ENCODE measurements around the gene OLFM2.
"Not testable (repeated sequence)": the region's sequence is repeated elsewhere in the genome, so short reads cannot be mapped to it uniquely, and the experiment has no call there.

The OLFM2 gene

DNA sequence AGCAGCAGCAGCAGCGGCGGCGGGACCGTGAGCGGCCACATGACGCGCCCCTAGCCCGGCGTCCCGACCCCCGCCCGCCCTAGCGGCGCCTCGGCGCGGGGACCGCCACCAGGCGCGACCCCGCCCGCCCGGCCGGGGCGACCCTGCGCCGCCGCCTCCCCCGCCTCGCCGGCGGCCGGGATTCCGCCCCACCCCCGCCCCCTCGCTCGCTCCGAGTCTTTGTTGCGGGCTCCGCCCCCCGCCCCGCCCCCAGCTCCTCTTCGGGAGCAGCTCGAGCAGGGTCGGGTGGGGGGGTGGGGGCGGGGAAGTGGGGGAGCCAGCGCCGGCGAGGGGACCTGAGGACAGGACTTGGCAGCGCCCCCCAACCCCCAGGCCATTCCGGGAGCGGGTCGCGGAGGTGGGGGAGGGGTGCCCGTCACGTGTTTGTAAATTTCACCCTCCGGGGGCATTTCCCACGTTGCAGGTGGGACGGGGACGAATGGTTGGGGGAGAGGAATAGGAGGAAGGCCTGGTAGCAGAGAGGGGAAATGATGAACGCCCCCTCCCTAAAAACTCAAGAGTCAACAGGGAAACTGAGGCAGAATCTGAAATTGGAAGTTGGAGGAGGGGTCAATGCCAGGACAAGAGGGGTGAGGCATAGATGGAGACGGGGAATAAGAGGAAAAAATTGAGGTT is at the start of gene OLFM2:
Gene OLFM2 (minus strand): TSS at position 190 of the 675 bp plus-strand sequence. CDS start 149 bp downstream, at position 41.
- peak in 1 of 2 experiments; percentile 31 for DNase-seq

- DNase-seq: no peak
These were observed 45.3 kb upstream of the OLFM2 start for GRCh38 chr19:9981406-9982260.

- no peak for DNase-seq
These were observed 35.8 kb upstream of the OLFM2 start for GRCh38 chr19:9972103-9972502.

DNA sequence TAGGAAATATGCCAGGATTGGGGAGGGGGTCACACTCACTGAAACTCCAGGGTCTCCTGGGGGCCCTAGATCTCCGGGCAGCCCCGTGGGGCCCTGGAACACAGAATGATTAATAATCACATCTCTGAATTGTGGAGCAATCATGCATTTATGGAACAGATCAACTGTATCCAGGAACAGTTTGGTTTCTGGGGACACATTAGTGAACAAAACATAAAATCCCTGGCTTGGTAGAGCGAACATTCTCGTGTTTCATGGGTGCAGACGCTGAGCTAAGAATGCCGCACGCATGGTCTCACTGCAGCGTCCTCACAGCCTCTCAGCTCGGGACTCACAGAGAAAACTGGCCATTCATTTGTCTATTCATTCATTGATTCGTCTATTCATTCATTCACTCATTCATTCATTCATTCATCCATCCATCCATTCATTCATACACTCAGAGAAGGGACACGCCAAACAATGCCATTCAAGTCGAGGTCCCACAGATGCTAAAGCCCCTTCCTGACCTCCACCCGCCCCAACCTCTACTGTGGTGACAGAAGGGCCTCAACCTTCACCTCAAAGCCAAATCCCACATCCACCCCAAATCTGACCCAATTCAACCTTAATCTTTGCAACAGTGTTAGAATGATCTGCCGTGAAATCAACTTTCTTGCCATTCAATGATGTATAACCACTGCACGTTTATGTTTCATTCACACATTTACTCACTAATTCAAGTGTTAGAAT is 35.0 kb upstream of the OLFM2 start:
- no peak for DNase-seq

DNA sequence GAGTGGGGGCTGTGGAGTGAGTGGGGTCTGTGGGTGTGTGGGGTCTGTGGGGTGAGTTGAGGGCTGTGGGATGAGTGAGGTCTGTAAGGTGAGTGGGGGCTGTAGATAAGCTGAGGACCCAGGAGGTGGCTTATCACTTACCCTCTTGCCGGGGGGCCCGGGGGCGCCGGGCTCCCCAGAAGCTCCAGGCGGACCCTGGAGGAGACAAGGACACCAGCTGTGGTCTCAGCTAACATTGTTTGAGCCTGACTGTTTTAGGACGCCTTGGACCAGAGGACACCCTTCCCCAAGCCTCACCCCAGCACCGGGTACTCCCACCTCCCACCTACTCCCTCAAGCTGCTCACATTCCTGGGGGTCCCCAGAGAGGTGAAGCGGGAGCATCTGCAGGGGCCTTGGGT is 34.2 kb upstream of the OLFM2 start:
- no peak for DNase-seq

GRCh38 chr19:9969688-9969975 is 33.3 kb upstream of the OLFM2 start:
- DNase-seq: no peak

DNA sequence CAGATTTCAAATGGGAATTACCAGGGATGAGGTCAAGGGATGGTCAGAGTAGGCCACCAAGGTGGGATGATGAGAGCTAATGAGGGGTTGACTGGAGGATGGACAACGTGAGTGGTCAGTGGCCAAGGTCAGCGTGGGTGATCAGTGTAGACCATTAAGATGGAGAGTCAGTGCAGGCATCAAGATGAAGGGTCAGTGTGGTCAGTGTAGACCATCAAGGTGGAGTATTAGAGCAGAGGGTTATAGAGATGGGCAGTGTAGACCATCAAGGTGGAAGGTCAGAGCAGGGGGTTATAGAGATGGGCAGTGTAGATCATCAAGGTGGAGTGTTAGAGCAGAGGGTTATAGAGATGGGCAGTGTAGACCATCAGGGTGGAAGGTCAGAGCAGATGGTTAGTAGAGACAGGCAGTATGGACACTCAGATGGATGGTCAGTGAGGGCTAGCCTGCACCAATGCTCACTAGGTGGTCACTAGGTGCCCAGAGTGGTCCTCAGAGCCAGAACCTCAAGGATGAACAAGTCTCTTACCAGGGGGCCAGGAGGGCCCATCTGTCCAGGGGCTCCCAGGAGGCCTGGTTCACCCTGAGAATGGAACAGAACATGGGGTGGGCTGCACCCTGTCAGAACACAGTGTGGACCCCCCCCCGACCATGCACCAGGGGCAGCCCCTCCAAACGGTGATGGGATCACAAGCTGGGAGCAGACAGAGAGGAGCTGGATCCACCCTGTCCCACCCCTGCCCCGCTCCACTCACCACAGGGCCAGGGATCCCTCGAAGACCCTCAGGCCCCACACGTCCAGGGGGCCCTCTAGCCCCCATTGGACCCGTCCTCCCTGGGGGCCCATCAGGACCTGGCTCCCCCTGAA is 32.7 kb upstream of the OLFM2 start:
- no peak for DNase-seq

- DNase-seq: no peak
These were observed 31.0 kb upstream of the OLFM2 start for GRCh38 chr19:9967326-9967725.

DNA sequence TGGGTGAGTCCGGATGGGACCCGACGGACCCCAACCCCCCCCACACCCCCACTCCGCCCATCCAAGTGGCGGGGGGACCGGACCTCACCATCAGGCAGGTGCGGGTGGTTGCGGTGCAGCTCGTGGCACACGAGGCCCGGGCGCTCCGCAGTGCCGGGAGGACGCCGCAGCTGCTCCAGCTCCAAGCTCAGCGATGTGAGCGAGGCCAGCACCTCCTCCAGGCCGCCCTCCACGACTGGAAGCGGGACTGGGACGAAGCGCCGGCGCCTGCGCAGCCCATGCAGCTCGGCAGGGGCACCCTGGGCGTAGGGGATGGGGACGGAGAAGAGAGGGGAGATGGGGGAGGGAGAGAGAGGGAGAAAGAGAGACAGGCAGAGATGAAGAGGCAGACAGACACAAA is 30.1 kb upstream of the OLFM2 start:
- DNase-seq: no peak

DNA sequence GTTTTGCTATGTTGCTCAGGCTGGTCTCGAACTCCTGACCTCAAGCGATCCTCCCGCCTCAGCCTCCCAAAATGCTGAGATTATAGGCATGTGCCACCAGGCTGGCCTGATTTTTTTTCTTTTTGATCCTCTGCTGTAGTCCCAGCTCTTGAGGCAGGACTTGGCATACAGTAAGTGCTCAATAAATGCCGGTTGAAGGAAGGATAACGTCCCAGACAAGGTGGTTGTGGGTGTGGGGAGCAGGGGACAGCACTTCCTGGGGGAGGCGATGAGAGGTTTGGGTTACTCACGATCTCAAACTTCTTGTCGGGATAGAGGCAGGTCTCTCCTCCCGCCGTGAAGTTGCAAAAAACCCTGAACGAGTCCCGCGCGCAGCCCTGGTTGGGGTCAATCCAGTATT is 29.7 kb upstream of the OLFM2 start:
- DNase-seq: no peak

DNA sequence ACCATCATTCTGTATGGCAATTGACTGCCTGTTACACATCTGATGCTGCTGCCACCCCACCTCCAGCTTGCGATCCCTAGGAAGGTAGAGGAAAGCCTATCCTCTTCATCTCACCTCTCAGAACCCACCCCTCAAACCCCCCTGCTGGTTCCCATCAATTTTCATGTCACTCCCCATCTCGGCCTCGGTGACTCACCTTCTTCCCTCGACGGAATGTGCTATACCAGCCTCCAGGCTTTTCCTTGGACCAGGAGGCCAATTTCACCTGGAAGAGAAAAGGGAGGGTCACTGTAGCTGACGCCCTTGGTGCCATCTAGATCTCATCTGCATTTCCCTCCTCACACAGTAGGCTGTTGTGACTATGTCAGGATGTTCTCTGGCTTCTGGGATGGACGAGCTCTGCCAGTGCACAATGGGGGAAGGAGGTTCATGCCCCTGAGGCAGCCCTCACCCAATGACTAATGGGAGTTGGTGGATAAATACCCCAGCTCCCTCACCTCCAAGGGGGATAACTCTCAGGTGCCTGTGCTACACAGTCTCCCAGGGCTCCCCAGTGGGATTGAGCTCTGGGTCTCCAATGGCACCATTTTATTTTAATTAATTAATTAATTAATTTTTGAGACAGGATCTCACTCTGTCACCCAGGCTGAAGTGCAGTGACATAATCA is 26.4 kb upstream of the OLFM2 start:
- DNase-seq: no peak

DNA sequence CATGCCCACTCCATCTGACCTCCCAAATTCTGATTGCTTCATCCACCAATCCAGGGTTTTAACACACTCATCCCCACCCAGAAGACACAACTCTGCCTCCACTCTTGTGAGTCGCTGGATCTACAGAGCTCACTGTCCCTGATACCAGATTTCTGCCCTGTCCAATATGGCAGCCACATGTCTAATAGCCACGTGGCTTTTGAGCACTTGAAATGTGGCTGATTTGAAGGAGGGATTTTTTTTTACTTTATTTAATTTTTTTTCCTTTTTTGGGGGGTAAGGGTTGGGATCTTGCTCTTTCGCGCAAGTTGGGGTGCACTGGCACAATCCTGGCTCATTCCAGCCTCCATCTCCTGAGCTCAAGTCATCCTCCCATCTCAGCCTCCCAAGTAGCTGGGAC is 24.8 kb upstream of the OLFM2 start:
- DNase-seq: no peak

DNA sequence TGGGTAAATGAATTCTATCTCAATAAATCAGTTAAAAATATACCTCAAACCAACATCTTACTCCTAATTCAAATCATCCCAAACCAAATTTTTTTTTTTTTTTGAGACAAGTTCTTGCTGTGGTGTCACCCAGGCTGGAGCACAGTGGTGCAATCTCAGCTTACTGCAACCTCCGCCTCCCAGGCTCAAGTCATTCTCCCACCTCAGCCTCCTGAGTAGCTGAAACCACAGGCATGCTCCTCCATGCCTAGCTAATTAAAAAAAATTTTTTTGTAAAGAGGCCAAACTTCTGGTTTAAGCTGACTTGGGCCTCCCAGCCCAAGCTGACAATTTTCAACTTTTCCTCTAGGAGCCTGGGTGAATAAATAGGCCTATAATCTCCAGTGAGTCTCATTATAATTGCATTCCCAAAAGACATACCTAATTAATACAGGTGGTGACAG is 22.1 kb upstream of the OLFM2 start:
- no peak for DNase-seq

DNA sequence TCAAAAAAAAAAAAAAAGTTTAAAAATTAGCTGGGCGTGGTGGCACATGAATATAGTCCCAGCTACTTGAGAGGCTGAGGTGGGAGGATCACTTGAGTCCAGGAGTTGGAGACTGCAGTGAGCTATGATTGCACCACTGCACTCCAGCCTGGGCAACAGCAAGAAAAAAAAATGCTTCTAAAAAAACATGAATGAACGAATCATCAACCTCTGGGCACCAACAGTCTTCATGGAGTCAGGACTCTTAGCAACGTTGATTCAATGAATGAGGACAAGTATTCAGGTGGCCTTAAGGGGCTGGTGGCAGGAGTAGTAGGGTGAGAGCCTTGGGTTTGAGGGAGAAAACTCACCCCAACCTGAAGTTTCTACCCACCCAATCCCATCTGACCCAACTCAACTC is 20.6 kb upstream of the OLFM2 start:
- no peak for DNase-seq

GRCh38 chr19:9953802-9954542 is 17.7 kb upstream of the OLFM2 start:
- no peak for DNase-seq

GRCh38 chr19:9952276-9952675 is 16.0 kb upstream of the OLFM2 start:
- DNase-seq: no peak

DNA sequence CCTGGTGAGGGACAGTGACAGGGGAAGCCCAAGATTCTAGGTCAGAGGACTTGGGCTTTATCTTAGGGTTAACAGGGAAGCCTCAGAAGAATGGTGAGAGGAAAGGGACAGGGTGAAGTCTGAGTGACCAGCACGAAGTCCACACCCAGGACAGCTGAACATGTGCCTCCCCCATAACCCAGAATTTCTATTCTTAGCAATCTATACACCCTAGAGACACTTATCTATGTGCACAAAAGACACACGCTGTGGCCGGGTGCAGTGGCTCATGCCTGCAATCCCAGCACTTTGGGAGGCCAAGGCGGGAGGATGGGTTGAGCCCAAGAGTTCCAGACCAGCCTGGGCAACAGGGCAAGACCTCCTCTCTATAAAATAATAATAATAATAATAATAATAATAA is 11.1 kb upstream of the OLFM2 start:
- no peak for DNase-seq

- DNase-seq: not testable (repeated sequence)
These were observed 10.3 kb upstream of the OLFM2 start for GRCh38 chr19:9946528-9947125.

- no peak for DNase-seq
These were observed 9.1 kb upstream of the OLFM2 start for GRCh38 chr19:9945319-9945966.

DNA sequence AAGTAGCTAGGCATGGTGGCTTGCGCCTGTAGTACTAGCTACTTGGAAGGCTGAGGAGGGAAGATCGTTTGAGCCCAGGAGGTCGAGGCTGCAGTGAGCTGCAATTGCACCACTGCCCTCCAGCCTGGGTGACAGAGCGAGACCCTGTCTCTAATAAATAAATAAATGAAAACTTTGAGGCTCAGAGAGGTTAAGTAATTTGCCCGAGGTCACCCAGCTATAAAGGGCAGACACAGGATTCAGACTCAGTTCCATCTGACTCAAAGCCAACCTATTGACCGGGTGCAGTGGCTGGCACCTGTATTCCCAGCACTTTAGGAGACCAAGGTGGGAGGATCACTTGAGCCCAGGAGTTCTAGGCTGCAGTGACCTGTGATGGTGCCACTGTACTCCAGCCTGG is 7.4 kb upstream of the OLFM2 start:
- DNase-seq: no peak

DNA sequence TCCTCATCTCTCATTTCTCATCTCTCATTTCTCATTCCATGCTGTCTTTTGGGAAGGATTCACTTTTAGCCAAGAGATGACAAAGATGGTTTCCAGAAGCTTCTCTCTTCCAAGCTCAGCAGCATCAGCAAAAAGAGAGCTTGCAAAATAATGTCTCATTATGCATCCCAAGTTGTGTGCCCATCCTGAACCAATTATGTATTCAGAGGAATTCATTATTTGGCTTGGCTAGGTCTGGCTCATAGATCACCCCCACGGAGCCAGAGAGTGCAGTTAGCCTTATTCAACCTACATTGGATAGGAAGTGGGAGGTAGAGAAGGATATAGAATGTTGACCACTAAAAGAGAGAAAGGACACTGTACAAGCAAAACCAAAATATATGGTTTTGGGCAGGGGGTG is 5.4 kb upstream of the OLFM2 start:
- no peak for DNase-seq

Measured in NCI-H526 (cell line).